Measurements from ENCODE around the gene SGPP2.

Gene SGPP2

GRCh38 chr2:222526480-222527277 is 102.3 kb downstream of the SGPP2 start:
- DNase-seq = no peak

DNA sequence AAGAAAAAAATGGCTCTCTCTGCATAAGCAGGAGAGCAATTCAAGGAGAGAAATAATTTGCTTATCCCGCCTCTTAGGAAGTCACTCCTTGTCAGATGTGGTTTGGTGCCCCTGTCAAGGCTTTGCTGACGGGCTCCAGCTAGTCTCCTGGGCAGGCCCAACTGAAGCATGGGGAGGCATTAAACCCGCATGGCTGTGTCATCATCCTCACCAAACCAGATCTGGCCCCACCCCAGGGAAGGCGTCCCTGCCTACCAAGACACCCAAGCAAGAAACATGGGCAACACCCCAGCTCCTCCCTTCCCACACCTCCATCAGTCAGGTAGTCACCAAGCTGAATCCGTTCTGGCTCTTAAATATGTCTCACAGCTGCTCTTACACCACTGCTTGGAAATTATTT is 108.0 kb downstream of the SGPP2 start:
- no peak for DNase-seq

- DNase-seq = no peak
Measured at GRCh38 chr2:222535477-222535876, 111.1 kb downstream of the SGPP2 start.

DNA sequence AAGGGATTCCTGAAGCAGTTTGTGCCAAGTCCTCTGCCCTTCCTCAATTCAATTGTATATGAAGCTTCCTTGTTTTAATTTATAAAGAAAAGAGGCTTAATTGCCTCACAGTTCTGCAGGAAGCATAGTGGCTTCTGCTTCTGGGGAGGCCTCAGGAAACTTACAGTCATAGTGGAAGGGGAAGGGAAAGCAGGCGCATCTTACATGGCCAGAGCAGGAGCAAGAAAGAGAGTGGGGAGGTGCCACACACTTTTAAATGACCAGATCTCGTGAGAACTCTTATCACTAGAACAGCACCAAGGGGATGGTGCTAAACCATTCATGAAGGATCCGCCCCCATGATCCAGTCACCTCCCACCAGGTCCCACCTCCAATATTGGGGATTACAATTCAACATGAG is 114.2 kb downstream of the SGPP2 start:
- no peak for DNase-seq

- DNase-seq = no peak
Measured at GRCh38 chr2:222544661-222545060, 120.3 kb downstream of the SGPP2 start.

DNA sequence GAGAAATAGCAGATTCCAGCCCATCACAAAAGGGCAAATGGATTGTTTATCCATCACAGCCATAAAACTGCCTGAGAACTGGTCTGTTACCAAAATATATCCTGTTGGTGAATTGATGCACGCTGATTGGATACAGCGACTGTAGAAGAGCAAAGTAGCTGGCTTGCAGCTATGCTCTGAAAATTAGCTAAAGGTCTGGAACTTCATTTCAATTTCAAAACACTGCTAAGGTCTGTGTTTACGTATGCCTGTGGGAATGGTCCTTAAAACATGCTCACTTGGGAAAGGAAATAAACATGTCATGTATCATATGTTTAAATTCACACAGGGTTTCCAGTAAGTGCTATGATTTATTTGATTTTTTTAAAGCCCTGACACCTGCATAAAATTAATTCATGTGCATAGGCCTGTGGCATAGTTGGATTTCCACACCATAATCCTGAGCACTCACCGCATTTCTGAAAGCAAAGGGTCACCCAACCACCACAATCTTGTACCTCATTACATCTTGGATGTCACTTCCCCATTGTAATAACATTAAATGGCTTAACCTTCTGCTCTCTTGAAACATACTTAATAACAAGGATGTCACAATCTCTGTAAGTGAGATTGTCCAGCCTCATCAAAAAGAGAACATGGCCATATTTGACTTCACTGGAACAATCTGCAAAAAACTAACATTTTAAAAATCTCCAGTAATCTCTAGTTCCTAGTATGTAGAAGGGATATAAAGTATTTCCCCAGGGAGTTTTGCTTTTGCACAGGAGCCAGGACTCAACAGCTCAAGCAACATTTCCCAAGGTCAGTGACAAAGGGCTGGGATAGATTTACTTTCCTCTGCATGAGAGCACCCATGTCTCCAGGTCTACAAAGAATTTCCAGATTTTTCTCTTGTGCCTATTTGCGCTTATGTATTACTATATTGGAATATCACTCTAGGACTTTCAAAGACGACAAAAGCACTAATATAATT is 121.8 kb downstream of the SGPP2 start:
- DNase-seq = no peak

- no peak for DNase-seq
Measured at GRCh38 chr2:222547083-222547482, 122.7 kb downstream of the SGPP2 start.

- no peak for DNase-seq
Measured at GRCh38 chr2:222548992-222549391, 124.6 kb downstream of the SGPP2 start.

DNA sequence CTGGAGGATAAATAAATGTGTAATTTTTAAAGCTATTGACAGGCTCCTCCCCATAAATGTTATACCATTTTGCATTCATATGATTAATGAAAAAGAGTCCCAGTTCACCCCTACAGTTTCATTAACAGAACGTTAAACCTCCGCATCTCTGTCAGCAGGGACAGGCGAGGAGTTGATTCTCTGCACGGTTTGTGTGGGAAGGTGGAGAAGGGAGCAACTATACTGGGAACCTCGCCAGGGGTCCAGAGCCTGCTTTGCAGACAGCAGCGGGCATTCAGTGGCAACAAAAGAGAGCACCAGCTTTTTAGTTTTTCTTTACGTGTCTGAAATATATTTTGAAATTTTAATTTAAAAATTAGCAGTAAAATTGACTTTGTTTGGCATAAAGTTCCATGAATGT is 130.2 kb downstream of the SGPP2 start:
- no peak for DNase-seq

DNA sequence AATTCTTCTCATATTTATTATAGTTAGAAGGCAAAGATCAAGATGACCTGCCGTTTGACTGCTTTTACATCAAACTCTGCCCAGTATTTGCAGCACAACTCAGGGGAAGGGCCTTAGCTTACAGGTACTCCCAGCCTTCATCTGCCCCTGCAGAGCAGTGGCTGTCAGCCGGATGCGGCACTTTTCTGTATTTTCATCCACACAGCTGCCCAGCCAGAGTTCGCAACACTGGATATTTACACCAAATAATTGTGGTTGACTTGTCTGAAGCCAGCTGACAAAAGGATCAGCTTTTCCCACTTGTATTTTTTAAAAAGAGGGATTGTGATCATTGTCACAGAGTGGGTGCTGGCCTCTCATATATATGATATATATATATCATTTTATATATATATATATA is 136.8 kb downstream of the SGPP2 start:
- DNase-seq = no peak

DNA sequence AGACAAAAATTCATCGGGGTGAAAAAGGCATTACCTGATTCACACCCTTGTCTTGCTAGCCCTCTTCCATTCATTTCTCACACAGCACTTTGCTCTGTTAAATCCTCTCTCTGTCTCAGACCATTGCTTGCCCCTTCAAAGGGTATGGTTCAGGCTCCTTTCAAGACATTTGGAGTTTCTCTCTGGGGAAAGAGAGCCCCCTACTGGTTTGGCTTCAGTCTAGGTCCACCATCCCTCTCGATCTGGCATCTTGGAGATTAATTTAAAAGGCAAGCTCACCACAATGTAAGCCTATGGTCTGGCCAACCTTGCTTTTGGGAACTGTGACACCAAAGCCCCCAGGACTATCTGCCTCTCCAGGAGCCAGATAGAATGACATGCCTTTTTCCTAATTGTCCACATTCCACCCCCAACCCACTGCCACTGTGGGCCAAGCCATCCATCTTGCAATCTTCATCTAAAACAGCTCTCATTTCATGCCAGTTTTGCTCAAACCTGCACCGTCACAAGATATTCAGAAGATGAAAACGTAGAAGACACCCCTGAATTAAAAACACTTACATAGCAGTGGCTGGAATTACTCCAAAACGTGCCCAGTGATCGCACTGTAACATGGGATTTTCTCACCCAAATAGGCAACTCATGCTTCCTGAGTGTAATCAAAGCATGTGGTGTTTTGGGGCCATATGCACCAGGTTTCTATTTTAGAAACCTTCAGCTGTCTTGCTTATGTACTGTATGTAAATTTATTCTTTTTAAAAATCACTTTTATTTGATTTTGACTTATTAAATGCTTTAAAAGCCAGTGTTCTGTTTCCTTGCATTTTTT is 137.7 kb downstream of the SGPP2 start:
- no peak for DNase-seq

GRCh38 chr2:222563106-222563718 is 138.9 kb downstream of the SGPP2 start:
- DNase-seq = no peak

DNA sequence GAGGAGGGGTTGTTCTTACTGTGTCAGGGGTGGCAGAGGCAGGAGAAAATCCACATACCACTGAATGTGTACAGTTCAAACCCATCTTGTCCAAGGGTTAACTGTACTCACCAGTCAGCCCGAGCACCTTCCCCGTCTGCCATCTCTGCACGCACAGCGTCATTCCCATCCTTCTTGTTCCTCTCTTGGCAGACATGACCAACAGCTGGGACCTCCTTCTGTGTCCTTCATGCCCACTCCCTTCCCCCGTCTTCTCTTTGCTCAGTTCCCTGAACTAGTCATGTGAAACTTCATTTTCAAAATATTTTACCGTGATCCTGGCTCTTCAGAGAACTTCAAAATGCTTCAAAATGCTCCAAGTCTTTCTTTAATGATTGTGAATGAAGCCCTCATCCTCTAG is 139.6 kb downstream of the SGPP2 start:
- DNase-seq = no peak

DNA sequence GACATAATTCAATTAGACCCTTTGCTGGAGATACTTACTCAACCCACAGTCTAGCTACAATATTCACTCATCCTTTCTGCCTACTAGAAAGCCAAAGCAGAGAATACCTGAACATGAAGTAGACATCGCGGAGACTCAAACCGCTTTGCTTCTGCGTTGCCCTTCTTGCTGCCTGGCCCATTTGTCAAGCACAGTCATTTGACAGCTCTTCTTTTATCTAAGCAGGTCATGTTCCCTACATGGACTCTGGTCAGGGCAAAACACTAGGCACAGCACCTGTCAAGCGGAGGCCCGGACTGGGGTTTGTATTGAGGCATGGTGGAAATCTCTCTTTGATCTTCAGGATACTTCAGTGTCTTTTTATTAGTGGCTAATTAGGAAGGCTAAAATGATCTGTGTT is 141.9 kb downstream of the SGPP2 start:
- no peak for DNase-seq

- DNase-seq = peak; percentile 43
Measured at GRCh38 chr2:222568865-222569264, 144.5 kb downstream of the SGPP2 start.

DNA sequence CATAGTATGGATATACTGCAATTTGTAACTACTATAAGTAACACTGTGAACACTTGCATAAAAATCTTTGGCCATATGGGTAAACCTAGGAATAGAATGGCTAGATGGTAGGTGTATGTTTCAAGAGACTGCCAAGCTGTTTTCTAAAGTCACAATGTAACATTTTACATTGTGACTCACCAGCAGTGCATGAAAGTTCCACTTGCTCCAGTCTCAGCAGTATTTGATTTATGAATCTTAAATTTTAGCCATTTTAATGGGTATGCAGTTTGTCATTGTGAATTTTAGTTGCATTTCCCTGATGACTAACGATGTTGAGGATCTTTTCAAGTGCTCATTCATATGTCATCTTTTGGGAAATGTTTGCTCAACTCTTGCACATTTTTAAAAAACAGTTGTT is 145.5 kb downstream of the SGPP2 start:
- no peak for DNase-seq

GRCh38 chr2:222572264-222572721 is 147.9 kb downstream of the SGPP2 start:
- no peak for DNase-seq

DNA sequence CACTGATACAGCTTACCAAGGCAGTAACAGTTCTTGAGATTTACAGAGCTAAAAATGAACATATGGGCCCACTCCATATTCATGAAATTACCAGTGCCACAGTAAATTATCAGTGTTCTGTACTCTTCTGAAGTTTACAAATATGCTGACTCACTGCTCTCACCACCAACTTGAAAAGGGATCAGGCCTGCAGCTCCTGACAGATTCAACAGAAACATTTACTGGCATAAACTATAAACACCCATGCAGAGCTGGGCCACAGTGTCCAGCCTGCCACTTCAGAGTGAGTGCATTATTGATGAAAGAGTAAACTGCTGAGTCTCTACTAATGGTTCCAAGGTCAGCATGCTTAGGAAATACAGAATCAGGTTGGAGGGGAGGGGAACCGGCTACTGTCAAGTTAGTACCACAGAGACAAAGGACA is 148.4 kb downstream of the SGPP2 start:
- no peak for DNase-seq

DNA sequence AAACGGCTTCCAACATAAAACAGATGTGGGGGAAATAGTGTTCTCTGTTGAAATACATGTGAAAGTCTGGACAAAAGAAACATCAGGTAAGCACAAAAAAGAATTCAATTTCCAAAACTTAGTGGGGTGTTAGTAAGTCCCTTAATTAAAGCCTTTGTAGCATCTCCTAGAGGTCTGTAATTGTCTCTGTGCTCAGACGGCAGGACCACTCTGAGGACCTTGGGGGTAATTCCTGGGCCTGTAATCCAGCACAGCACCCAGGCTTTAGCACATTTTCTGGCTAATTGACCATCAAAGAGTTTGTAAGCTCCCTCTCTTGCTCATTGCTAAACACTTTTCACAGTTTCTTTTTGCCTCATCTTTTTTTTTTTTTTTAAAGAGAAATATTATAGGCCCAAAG is 151.3 kb downstream of the SGPP2 start:
- no peak for DNase-seq

- no peak for DNase-seq
Measured at GRCh38 chr2:222576171-222577081, 152.1 kb downstream of the SGPP2 start.

- no peak for DNase-seq
Measured at GRCh38 chr2:222577341-222577740, 153.0 kb downstream of the SGPP2 start.

Measured in NCI-H446 treated with DMSO at 0.1 percent for 48 hours (cell line).